PC-3 (cell line): ENCODE measurements around the gene ZKSCAN4.

Source experiments
- EZH2phosphoT487 ChIP-seq: fragments of 300-600 bp; sonication (generic); IDR thresholded peaks from 2 replicates; pipeline ENCODE4 v1.6.1; 2018; ENCODE audit warnings: mild to moderate bottlenecking, antibody characterized with exemption, low read length, borderline replicate concordance
- TF ChIP-seq, protein P1 (sequence below): fragments of 300-600 bp; sonication (generic); conservative IDR thresholded peaks from 2 replicates; pipeline ENCODE4 v1.5.1; 2017; ENCODE audit warnings: antibody characterized with exemption, low read depth, mild to moderate bottlenecking, low read length

DNA sequence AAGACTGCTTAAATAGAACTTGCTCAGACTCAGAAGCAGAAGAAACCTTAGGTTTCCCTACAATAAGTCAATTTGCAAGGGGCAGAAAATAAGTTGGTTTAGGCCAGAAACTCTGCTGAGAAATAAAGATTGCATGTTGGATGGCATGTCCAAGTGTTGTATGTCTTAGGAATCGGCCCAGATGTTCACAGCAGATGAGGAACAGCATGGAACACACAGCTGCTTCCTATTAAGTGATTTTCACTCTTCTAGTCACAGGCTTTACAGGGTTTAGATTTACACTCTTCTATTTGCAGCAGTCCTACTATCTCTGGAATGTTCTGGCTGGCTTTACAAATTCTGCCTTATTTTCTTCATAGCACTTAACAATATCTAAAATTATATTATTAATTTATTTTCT, 3.2 kb downstream of the ZKSCAN4 start:
- TF ChIP-seq, protein P1, sequence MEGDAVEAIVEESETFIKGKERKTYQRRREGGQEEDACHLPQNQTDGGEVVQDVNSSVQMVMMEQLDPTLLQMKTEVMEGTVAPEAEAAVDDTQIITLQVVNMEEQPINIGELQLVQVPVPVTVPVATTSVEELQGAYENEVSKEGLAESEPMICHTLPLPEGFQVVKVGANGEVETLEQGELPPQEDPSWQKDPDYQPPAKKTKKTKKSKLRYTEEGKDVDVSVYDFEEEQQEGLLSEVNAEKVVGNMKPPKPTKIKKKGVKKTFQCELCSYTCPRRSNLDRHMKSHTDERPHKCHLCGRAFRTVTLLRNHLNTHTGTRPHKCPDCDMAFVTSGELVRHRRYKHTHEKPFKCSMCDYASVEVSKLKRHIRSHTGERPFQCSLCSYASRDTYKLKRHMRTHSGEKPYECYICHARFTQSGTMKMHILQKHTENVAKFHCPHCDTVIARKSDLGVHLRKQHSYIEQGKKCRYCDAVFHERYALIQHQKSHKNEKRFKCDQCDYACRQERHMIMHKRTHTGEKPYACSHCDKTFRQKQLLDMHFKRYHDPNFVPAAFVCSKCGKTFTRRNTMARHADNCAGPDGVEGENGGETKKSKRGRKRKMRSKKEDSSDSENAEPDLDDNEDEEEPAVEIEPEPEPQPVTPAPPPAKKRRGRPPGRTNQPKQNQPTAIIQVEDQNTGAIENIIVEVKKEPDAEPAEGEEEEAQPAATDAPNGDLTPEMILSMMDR = no peak
- TF ChIP-seq EZH2phosphoT487 = no peak
